SIG-M5 (cell line): ENCODE results near the gene MAP2K5.

ENCODE experiments used
- DNase-seq: peaks from one replicate; lab custom pipeline; 2025; lab: John Stamatoyannopoulos, UW

MAP2K5 gene

GRCh38 chr15:67521783-67522568, 20.5 kb upstream of the MAP2K5 start:
- DNase-seq = no peak

- no peak for DNase-seq
These were observed 19.2 kb upstream of the MAP2K5 start for GRCh38 chr15:67523330-67523729.

DNA sequence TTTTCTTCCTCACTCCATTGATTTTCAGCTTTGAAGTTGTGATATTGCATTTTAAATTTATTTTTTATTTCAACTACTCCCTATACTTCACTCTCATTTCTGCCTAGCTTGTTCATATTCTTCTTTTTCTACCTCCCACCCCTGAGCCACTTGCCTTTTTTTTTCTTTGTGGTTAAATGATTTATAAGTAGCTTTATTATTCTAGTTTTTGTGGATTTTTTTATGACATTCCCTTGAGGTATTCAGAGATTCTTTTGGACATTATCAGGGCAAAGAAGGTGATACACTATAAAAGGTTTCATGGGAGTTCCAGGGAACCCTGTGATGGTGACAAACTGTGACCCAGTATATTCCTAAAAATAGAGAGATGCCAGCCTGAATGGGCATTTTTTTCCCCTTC, 18.3 kb upstream of the MAP2K5 start:
- no peak for DNase-seq

- no peak for DNase-seq
These were observed 14.0 kb upstream of the MAP2K5 start for GRCh38 chr15:67528513-67528912.

GRCh38 chr15:67531379-67531914, 11.1 kb upstream of the MAP2K5 start:
- no peak for DNase-seq

DNA sequence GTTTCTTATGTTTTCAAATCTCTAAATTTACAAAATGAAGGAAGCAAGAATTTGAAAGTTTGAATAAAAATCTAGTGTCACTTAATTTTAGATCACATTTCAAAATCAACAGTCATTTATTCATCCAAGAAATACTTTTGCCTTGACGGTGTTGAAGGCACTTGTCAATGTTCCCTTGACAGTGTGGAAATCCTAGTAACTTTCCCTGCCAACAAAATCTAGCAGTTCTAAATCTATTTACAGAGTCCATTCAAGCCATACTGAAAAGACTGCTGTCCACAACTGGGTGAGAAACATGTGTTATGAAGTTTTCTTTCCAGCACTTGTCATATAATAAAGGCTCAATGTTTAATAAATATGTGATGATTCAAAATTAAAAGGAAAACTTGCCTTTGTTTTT, 8.6 kb upstream of the MAP2K5 start:
- DNase-seq = no peak

DNA sequence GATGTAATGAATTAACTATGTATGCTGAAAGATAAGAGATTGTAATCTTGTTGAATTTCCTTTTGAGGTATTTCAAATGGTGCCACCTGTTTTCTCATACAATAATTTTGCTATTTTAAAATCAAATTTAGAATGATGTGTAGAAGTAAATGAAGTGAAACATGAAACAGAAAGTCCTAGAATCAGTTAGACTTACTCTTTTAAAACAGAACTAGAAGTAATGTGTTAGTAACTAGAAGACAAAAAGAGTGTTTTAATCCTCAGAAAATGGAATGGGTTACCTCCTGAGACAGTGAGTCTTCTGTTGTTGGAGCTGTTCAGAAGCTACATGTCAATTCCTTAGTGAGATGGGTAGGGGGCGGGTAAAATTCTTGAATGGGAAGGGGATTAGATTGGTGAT, 8.1 kb upstream of the MAP2K5 start:
- no peak for DNase-seq

- DNase-seq = no peak
These were observed 4.7 kb upstream of the MAP2K5 start for GRCh38 chr15:67537771-67538170.

GRCh38 chr15:67543348-67543718, 830 bp downstream of the MAP2K5 start:
- DNase-seq = no peak

DNA sequence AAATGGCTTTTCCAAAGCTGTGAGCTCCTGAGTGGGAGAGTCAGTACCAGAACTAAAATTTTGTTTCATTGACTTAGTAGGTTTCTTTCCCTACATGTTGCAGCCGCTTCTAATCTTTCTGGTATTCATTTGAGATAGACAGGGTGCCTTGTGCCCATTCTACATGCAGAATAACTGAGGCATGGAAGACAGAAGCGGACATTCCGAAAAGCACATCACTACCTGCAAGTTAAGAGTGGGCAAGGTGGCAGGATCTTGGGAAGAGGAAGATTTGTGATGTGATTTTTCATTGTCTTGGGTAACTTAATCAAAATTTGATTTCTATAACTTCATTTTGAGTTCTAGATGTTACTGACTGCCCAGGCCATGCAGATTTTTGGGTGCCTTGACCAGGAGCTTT, 2.0 kb downstream of the MAP2K5 start:
- no peak for DNase-seq

- DNase-seq = no peak
These were observed 3.4 kb downstream of the MAP2K5 start for GRCh38 chr15:67545864-67546263.

- no peak for DNase-seq
These were observed 4.6 kb downstream of the MAP2K5 start for GRCh38 chr15:67547064-67547463.

DNA sequence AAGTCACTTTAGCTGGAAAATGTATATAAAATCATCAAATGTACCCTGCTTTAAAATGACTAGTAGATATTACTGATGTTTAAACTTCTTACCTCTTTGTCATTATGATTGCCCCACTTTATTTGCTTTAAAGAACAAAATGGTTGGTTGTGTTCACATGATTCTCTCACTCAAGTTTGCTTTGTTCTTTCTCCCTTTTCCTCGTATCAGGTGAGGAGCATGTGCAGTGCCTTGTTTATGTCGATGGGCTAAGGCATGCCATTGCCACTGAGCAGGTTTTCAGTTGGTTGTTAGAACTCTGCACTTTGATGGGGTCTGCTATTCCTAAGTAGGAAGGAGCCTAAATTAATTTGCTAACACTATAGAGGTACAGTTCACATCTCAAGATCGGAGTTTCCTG, 5.3 kb downstream of the MAP2K5 start:
- DNase-seq = no peak

- DNase-seq = no peak
These were observed 5.8 kb downstream of the MAP2K5 start for GRCh38 chr15:67548236-67548852.

DNA sequence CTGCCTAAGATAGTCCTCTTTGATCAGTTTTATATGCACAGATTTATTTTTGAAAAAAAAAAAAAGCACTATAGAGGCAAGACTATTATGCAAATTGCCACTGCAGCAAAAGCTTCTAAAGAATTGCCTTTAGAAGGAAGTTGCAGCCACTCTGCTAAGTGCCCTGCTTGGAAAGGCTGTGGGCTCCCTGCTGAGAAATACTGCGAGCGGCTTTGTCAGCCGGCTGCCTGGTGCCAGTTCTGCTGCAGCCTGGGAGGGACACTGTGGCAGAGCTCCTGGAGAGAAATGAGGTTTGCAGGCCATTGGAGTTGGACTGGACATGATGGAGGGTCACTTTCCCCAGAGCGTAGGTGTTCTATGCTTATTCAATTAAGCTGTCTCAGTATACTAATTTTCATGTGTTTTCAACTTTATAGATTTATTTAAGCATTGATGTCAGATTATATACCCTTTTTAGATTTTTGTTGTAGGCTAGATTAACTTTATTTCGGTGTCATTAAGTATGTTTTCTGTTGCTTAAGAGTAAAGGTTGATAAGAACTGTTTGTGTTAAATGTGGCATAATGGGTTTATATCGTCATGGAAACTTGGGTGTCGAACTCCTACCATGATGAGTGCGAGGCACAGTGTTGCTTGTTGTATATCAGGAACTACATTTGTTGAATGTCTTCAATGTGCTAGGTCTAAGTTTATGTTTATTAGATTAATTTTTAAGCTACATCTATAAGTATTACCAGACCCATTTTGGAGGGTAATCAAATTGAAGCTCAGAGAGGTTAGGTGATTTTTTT, 6.6 kb downstream of the MAP2K5 start:
- DNase-seq = no peak

DNA sequence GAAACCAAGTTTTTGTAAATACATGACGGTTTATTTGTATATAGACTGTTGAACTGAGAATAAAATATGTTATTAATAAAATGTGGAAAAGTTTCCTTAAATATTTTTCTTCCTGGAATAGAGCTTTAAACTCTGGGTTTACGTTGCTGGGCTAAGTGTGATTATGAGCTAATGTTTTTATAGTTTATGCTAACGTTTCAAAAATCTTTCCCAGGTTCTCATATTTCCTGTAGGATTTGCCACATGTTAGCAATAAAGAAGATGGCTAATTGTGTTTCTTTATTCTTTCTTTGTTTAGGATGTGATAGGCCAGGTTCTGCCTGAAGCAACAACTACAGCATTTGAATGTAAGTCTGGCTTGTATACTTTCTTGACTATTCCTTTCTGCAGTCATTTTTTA, 7.2 kb downstream of the MAP2K5 start:
- no peak for DNase-seq

DNA sequence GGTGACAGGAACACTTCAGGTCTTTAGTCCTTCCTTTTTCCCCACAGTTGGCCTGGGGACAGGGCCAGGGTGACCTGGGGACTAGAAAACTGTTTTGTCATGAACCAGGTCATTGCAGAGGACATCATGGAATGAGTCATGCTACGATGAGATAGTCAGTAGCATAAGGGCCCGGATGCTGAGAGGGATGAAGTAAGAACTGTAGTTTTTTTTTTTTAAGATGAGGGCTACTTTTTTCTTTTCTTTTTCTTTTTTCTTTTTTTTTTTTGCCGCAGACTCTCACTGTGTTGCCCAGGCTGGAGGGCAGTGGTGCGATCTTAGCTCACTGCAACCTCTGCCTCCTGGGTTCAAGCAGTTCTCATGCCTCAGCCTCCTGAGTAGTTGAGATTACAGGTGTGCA, 8.0 kb downstream of the MAP2K5 start:
- no peak for DNase-seq

DNA sequence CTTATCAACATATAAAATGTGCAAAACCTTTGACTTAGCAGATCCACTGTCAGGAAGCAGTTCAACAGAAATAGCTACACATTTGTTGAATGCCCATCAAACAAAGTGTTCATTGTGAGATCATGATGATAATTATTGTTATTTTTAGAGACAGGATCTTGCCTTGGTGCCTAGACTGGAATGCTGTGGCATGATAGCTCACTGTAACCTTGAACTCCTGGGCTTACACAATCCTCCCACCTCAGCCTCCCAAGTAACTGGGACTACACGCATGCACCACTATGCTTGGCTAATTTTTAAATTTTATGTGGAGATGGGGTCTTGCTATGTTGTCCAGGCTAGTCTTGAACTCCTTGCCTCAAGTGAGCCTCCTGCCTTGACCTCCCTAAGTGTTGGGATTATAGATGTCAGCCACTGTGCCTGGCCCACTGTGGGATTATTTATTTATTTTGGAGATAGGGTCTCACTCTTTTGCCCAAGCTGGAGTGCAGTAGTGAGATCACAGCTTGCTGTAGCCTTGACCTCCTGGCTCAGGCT, 8.8 kb downstream of the MAP2K5 start:
- DNase-seq = no peak

GRCh38 chr15:67554580-67554979, 12.1 kb downstream of the MAP2K5 start:
- DNase-seq = no peak

- no peak for DNase-seq
These were observed 14.6 kb downstream of the MAP2K5 start for GRCh38 chr15:67556976-67557570.

DNA sequence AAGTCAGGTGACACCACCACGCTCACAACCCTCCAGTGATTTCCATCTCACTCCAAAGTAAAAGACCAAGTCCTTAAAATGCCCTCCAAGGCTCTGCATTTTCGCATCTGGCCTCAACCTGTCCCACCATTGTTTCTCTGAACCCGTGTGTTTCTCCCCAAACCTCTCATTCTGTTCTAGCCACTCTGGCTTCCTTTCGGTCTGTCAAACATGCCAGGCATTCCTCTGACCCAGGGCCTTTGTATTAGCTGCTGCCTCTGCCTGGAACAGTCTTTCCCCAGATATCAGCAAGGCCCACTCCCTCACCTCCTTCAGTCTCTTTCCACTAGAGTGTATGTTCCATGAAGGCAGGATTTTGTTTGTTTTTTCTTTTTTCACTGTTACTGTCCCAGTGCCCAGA, 16.0 kb downstream of the MAP2K5 start:
- DNase-seq = no peak

DNA sequence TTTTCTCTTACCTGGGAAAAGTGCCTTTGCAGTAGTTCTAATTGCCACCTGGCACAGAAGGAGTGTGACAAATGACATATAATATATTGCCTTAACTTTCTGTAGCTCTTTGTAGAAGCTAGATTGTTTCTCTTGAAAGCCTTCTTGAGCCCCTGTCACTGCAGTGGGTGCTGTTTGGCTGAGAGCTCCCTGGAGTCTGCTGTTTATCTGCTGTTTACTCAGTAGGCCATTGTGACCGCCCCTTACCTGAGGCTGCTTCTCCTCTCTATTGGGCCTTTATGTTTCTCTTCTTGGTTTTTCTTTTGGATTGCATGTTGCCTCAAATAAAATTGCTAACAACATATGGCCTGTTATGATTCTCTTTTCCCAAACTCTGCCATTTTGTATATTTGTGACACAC, 16.7 kb downstream of the MAP2K5 start:
- DNase-seq = no peak
